ENCODE data around the gene MYEOV. TPM values are rescaled to one million over a fixed set of nuclear protein-coding genes. Genes with fewer than 3 reads are reported as not detected.

The MYEOV gene
- total and polyA plus RNA-seq, 10 of the 15 experiments (the other 5 are each of a cell fraction or from before 2014, with no cell fraction given), result 0.05 to 0.40 (median 0.26) TPM; not detected in 3

DNA sequence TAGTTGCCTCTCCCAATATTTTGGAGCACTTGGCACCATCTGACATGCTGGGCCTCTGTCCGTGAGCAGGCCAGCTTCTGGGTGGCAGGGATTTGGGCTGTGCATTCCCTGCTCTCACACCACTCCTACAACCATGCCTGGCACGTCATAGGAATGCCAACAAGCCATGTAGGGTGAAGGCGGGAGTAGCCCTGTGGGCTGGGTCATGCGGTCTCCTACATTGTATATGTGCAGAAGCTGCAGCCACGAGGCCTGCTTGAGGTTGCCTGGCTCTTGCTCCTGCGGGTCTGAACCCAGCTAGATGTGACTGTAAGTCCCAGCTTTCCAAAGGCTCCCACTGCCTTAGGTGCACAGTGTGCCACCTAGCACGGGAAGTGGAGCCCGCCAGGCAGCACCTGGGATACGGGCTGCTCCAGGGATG lies 14.5 kb downstream of the MYEOV start:
- DNase-seq (ENCODE audit: low read depth, low spot score) (no peak), ATAC-seq (no peak), FAIRE-seq (no peak)
- in situ Hi-C loops (cut with MboI), result no loop called here
- BruUV-seq (replicated peaks), result no TSS peak
- H3K27ac ChIP-seq (ENCODE audit: control insufficient read depth, insufficient read depth), result no peak overlapping the region
- H3K27me3 ChIP-seq (replicated peaks in 1 of 2; ENCODE audit: control insufficient read depth in 2 of 2, insufficient read depth in 2 of 2, low read length in 1 of 2), result no peaks in the 10 kb centered on the region; a peak in 1 of 4 replicates
- intact Hi-C loops (cut with micrococcal nuclease; ENCODE audit: unreplicated experiment), result no loop called here
- H3K9ac ChIP-seq (ENCODE audit: control insufficient read depth, insufficient read depth, low read length), result no peak overlapping the region
- H3K79me2 ChIP-seq (ENCODE audit: control insufficient read depth, insufficient read depth, low read length), result no peaks in the 10 kb centered on the region
- POLR2A ChIA-PET, result no interaction called here
- H2AFZ ChIP-seq (ENCODE audit: control insufficient read depth, low read depth, low read length), result no peak overlapping the region
- RAD21 ChIA-PET (ENCODE audit: unreplicated experiment), result no interaction called here
- CTCF ChIA-PET, result interaction anchor here (1.4 to 1.6 kb wide), 2 partner anchors 11 to 16 kb away, joined by 4 to 6 read pairs; no protein-coding TSS in a partner anchor
- 64% methylated on average over 9 of the region's 9 CpGs for WGBS (ENCODE audit: insufficient coverage, insufficient replicate concordance, low lambda C conversion rate, missing lambda C conversion rate)
- H3K4me2 ChIP-seq (ENCODE audit: control insufficient read depth, insufficient read depth), result no peak overlapping the region
- H4K20me1 ChIP-seq (ENCODE audit: control insufficient read depth, insufficient read depth), result no peaks in the 10 kb centered on the region
- H3K4me3 ChIP-seq, result no peak overlapping the region
- peaks cover 14% of the 10 kb centered on the region for H3K4me1 ChIP-seq (ENCODE audit: control insufficient read depth, insufficient read depth, low read length)
- SMC1A ChIA-PET (ENCODE audit: uncharacterized antibody, unreplicated experiment), result interaction anchor here (1.2 to 1.7 kb wide), 2 partner anchors 11 to 58 kb away, joined by 3 to 4 read pairs; no protein-coding TSS in a partner anchor
- H3K9me3 ChIP-seq (replicated peaks; ENCODE audit: control insufficient read depth, insufficient read depth, low read length), result no peaks in the 10 kb centered on the region
- no peaks in the 10 kb centered on the region for H3K36me3 ChIP-seq (ENCODE audit: control insufficient read depth in 2 of 2, insufficient read depth in 2 of 2, low read length in 1 of 2)
- TF ChIP-seq, protein P1, sequence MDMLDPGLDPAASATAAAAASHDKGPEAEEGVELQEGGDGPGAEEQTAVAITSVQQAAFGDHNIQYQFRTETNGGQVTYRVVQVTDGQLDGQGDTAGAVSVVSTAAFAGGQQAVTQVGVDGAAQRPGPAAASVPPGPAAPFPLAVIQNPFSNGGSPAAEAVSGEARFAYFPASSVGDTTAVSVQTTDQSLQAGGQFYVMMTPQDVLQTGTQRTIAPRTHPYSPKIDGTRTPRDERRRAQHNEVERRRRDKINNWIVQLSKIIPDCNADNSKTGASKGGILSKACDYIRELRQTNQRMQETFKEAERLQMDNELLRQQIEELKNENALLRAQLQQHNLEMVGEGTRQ (IDR thresholded peaks at IDR 0.05; ENCODE audit: borderline replicate concordance, low read depth, low read length), result no peak
- TF ChIP-seq CREM (IDR thresholded peaks at IDR 0.05; ENCODE audit: low read depth) (no peak), CHD4 (IDR thresholded peaks at IDR 0.05) (no peak), MXI1 (IDR thresholded peaks at IDR 0.05; ENCODE audit: low read depth, low read length) (no peak), SREBF1 (IDR thresholded peaks at IDR 0.05; ENCODE audit: low read length) (no peak), TCF3 (IDR thresholded peaks at IDR 0.05; ENCODE audit: borderline replicate concordance, insufficient read depth, low read depth, low read length) (no peak), JUND (IDR thresholded peaks at IDR 0.05; ENCODE audit: low read depth, low read length) (no peak), CEBPB (IDR thresholded peaks at IDR 0.05; ENCODE audit: borderline replicate concordance in 1 of 2, low read depth in 2 of 2, low read length in 2 of 2) (no peak), BMI1 (IDR thresholded peaks at IDR 0.05; ENCODE audit: borderline replicate concordance) (no peak), RUNX3 (IDR thresholded peaks at IDR 0.05; ENCODE audit: low read length) (no peak), HDAC6 (IDR thresholded peaks at IDR 0.05; ENCODE audit: unreplicated experiment) (no peak), TCF12 (IDR thresholded peaks at IDR 0.05; ENCODE audit: low read depth, low read length) (no peak), ZNF207 (IDR thresholded peaks at IDR 0.05; ENCODE audit: borderline replicate concordance) (no peak), KDM1A (IDR thresholded peaks at IDR 0.05; ENCODE audit: borderline replicate concordance) (no peak), CBX3 (IDR thresholded peaks at IDR 0.05; ENCODE audit: borderline replicate concordance, low read depth) (no peak), NFIC (IDR thresholded peaks at IDR 0.05; ENCODE audit: low read depth, low read length) (no peak)
- TF ChIP-seq, protein P2, sequence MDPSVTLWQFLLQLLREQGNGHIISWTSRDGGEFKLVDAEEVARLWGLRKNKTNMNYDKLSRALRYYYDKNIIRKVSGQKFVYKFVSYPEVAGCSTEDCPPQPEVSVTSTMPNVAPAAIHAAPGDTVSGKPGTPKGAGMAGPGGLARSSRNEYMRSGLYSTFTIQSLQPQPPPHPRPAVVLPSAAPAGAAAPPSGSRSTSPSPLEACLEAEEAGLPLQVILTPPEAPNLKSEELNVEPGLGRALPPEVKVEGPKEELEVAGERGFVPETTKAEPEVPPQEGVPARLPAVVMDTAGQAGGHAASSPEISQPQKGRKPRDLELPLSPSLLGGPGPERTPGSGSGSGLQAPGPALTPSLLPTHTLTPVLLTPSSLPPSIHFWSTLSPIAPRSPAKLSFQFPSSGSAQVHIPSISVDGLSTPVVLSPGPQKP (IDR thresholded peaks at IDR 0.05; ENCODE audit: low read depth, low read length), result no peak
- TF ChIP-seq, protein P3, sequence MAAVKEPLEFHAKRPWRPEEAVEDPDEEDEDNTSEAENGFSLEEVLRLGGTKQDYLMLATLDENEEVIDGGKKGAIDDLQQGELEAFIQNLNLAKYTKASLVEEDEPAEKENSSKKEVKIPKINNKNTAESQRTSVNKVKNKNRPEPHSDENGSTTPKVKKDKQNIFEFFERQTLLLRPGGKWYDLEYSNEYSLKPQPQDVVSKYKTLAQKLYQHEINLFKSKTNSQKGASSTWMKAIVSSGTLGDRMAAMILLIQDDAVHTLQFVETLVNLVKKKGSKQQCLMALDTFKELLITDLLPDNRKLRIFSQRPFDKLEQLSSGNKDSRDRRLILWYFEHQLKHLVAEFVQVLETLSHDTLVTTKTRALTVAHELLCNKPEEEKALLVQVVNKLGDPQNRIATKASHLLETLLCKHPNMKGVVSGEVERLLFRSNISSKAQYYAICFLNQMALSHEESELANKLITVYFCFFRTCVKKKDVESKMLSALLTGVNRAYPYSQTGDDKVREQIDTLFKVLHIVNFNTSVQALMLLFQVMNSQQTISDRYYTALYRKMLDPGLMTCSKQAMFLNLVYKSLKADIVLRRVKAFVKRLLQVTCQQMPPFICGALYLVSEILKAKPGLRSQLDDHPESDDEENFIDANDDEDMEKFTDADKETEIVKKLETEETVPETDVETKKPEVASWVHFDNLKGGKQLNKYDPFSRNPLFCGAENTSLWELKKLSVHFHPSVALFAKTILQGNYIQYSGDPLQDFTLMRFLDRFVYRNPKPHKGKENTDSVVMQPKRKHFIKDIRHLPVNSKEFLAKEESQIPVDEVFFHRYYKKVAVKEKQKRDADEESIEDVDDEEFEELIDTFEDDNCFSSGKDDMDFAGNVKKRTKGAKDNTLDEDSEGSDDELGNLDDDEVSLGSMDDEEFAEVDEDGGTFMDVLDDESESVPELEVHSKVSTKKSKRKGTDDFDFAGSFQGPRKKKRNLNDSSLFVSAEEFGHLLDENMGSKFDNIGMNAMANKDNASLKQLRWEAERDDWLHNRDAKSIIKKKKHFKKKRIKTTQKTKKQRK (IDR thresholded peaks at IDR 0.05; ENCODE audit: low read depth, low read length), result no peak
- TF ChIP-seq, protein P4, sequence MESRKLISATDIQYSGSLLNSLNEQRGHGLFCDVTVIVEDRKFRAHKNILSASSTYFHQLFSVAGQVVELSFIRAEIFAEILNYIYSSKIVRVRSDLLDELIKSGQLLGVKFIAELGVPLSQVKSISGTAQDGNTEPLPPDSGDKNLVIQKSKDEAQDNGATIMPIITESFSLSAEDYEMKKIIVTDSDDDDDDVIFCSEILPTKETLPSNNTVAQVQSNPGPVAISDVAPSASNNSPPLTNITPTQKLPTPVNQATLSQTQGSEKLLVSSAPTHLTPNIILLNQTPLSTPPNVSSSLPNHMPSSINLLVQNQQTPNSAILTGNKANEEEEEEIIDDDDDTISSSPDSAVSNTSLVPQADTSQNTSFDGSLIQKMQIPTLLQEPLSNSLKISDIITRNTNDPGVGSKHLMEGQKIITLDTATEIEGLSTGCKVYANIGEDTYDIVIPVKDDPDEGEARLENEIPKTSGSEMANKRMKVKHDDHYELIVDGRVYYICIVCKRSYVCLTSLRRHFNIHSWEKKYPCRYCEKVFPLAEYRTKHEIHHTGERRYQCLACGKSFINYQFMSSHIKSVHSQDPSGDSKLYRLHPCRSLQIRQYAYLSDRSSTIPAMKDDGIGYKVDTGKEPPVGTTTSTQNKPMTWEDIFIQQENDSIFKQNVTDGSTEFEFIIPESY (IDR thresholded peaks at IDR 0.05), result no peak
